ENCODE results near the gene SELENOH. TPM values are rescaled to one million over a fixed set of nuclear protein-coding genes. Genes with fewer than 3 reads are reported as not detected.

The SELENOH gene
- total and polyA plus RNA-seq, 2 of the 8 experiments (the other 6 are each of a cell fraction or from before 2014, with no cell fraction given), result 243 to 264 TPM

DNA sequence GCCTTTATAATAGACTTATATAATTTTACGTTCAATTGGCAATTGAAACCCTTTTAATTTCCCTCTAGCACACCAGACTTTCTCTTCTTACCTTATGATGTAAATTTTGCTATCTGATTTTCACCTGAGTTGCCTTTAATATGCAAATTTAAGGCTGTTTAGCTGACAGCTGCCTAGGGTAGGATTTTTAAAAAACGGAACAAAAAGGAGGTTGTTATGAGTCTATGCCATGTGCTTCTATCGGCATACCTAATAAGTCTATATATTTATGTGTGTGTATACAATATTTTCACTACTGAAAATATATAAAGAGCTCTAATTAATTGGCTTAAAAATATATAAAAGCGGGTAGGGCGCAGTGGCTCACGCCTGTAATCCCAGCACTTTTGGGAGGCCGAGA is 11.8 kb upstream of the SELENOH start:
- H3K14ac ChIP-seq (ENCODE audit: insufficient read length), result no peak overlapping the region
- H3K23me2 ChIP-seq (ENCODE audit: low read depth, low read length), result no peaks in the 10 kb centered on the region
- TF ChIP-seq, protein P1, sequence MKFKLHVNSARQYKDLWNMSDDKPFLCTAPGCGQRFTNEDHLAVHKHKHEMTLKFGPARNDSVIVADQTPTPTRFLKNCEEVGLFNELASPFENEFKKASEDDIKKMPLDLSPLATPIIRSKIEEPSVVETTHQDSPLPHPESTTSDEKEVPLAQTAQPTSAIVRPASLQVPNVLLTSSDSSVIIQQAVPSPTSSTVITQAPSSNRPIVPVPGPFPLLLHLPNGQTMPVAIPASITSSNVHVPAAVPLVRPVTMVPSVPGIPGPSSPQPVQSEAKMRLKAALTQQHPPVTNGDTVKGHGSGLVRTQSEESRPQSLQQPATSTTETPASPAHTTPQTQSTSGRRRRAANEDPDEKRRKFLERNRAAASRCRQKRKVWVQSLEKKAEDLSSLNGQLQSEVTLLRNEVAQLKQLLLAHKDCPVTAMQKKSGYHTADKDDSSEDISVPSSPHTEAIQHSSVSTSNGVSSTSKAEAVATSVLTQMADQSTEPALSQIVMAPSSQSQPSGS (IDR thresholded peaks at IDR 0.05; ENCODE audit: low read length), result no peak
- TF ChIP-seq POLR2AphosphoS5 (IDR thresholded peaks at IDR 0.05; ENCODE audit: low read depth, low read length) (no peak), CHD1 (IDR thresholded peaks at IDR 0.05; ENCODE audit: low read depth, low read length) (no peak), HDAC6 (IDR thresholded peaks at IDR 0.05; ENCODE audit: low read depth, low read length) (no peak), TAF7 (optimal IDR thresholded peaks at IDR 0.05; ENCODE audit: borderline replicate concordance, low read depth, low read length) (no peak), EP300 (IDR thresholded peaks at IDR 0.05; ENCODE audit: borderline replicate concordance in 1 of 2, low read depth in 2 of 2, low read length in 2 of 2) (no peak), RBBP5 (IDR thresholded peaks at IDR 0.05; ENCODE audit: borderline replicate concordance, low read depth, low read length) (no peak), CBX8 (IDR thresholded peaks at IDR 0.05; ENCODE audit: borderline replicate concordance, low read depth, low read length) (no peak), GTF2F1 (IDR thresholded peaks at IDR 0.05; ENCODE audit: borderline replicate concordance, low read depth, low read length) (no peak), CTBP2 (IDR thresholded peaks at IDR 0.05; ENCODE audit: borderline replicate concordance, insufficient read depth, insufficient read length, low read length) (no peak)
- TF ChIP-seq, protein P2, sequence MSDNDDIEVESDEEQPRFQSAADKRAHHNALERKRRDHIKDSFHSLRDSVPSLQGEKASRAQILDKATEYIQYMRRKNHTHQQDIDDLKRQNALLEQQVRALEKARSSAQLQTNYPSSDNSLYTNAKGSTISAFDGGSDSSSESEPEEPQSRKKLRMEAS (IDR thresholded peaks at IDR 0.05), result no peak
- H3K9me3 ChIP-seq (ENCODE audit: insufficient read depth in 2 of 2, low read depth in 1 of 2, low read length in 1 of 2), result no peaks in the 10 kb centered on the region
- H4K8ac ChIP-seq (ENCODE audit: extremely low read depth, insufficient read depth, low read length), result no peak overlapping the region
- 0 out of 8 replicates have a peak, but pooled peaks cover 0 to 3% (median 0%) of the 10 kb centered on the region in 4 experiments for H3K36me3 ChIP-seq (ENCODE audit: control insufficient read depth in 2 of 4, insufficient read depth in 4 of 4, low read length in 3 of 4)
- no peak overlapping the region for H3K23ac ChIP-seq (ENCODE audit: insufficient read length)
- H4K5ac ChIP-seq (ENCODE audit: insufficient read length, low read depth, low read length), result no peak overlapping the region
- H3K27me3 ChIP-seq (replicated peaks in 1 of 4; ENCODE audit: control insufficient read depth in 3 of 4, extremely low read depth in 1 of 4, insufficient read depth in 3 of 4, low read length in 3 of 4), result no peaks in the 10 kb centered on the region
- ChIA-PET POLR2A (ENCODE audit: partially characterized antibody) (interaction anchor here (0.9 to 4.1 kb wide), 4 partner anchors 14 to 70 kb away, joined by 3 to 30 read pairs (median 16); partner anchors contain the start of genes MED19, SELENOH and TMX2), CTCF (ENCODE audit: partially characterized antibody) (interaction anchor here (0.7 kb wide), 1 partner anchor 13 kb away, joined by 3 read pairs; no protein-coding TSS in a partner anchor)
- no peak overlapping the region for H3K9ac ChIP-seq (replicated peaks in 1 of 4; ENCODE audit: extremely low read depth in 1 of 4, low read depth in 3 of 4, low read length in 3 of 4)
- H3K27ac ChIP-seq (ENCODE audit: low read depth, low read length), result no peak overlapping the region
- H3K79me2 ChIP-seq (ENCODE audit: control insufficient read depth in 1 of 2, insufficient read depth in 2 of 2, low read length in 2 of 2), result peaks cover 0 to 65% of the 10 kb centered on the region in 2 experiments; a peak in 2 of 4 replicates
- WGBS, 2 experiments (ENCODE audit: extremely low coverage in 1 of 2, insufficient coverage in 1 of 2, insufficient read length in 1 of 2, insufficient replicate concordance in 2 of 2, low coverage in 1 of 2, low lambda C conversion rate in 2 of 2, missing lambda C conversion rate in 1 of 2), result 75% methylated on average over 7 of the region's 7 CpGs; no CpG with 5 or more reads in 1 of the 2 experiments
- H3K56ac ChIP-seq (replicated peaks; ENCODE audit: insufficient read length, low read depth, low read length), result no peak overlapping the region
- H4K20me1 ChIP-seq (replicated peaks in 1 of 2; ENCODE audit: control insufficient read depth in 1 of 2, insufficient read depth in 2 of 2, low read length in 2 of 2), result peaks cover 0 to 5% of the 10 kb centered on the region in 2 experiments
- no peak overlapping the region for H2BK5ac ChIP-seq (ENCODE audit: low read depth, low read length)
- FAIRE-seq (no peak), DNase-seq (ENCODE audit: low read depth in 1 of 2, low spot score in 2 of 2) (no peak)
- H3K18ac ChIP-seq (ENCODE audit: extremely low read depth, low read length), result no peak overlapping the region
- no peak overlapping the region for H3K4ac ChIP-seq (replicated peaks; ENCODE audit: insufficient read length, low read depth, low read length)
- H2AFZ ChIP-seq (ENCODE audit: low read length), result no peak overlapping the region
- peak overlapping the region; percentile 34 to 41; a peak in 2 of 4 replicates for H3K4me2 ChIP-seq (ENCODE audit: insufficient read depth in 1 of 2, low read depth in 2 of 2, low read length in 2 of 2)
- H3K4me3 ChIP-seq (ENCODE audit: extremely low read depth in 1 of 4, insufficient read depth in 2 of 4, low read depth in 3 of 4, low read length in 4 of 4), result no peak overlapping the region
- H4K91ac ChIP-seq (replicated peaks; ENCODE audit: insufficient read length, low read length), result no peak overlapping the region
- no peak overlapping the region for H2BK20ac ChIP-seq (ENCODE audit: low read length)
- no peak overlapping the region for H2AK5ac ChIP-seq (ENCODE audit: low read depth, low read length)
- H2BK120ac ChIP-seq (replicated peaks; ENCODE audit: low read depth, low read length), result no peak overlapping the region
- no peak overlapping the region for H2BK12ac ChIP-seq (ENCODE audit: low read depth, low read length)
- peaks cover 4% of the 10 kb centered on the region for H3K79me1 ChIP-seq (ENCODE audit: low read depth, low read length)
- H2BK15ac ChIP-seq (ENCODE audit: low read length), result no peak overlapping the region
- peaks cover 0 to 3% (median 1%) of the 10 kb centered on the region in 4 experiments; a peak in 2 of 7 replicates for H3K4me1 ChIP-seq (replicated peaks in 1 of 4; ENCODE audit: control insufficient read depth in 3 of 4, insufficient read depth in 4 of 4, low read length in 3 of 4)
